ENCODE results near the gene ASB6. TPM values are rescaled to one million over a fixed set of nuclear protein-coding genes. Genes with fewer than 3 reads are reported as not detected.

ASB6 gene
- 6.1 and 9.2 TPM in 2 replicates for total RNA-seq

GRCh38 chr9:129641750-129642585, at the start of gene ASB6:
Gene ASB6 (minus strand): TSS chr9:129642151. CDS start chr9:129641999, 152 bp downstream.
- FAIRE-seq: no peak
- TF ChIP-seq CTCF (IDR thresholded peaks at IDR 0.05; ENCODE audit: insufficient read depth, low read length, severe bottlenecking): peak; percentile 95
- Histone ChIP-seq H3K4me3 (ENCODE audit: low read depth, low read length) (peak within 1 kb of the TSS; percentile 96), H3K36me3 (ENCODE audit: control insufficient read depth, insufficient read depth, low read length) (peaks cover 11% of the 10 kb centered on the region), H3K27me3 (ENCODE audit: control insufficient read depth, insufficient read depth, low read length) (no peaks in the 10 kb centered on the region)
- DNase-seq (ENCODE audit: low read depth): peak; percentile 77

- peaks cover 5% of the 10 kb centered on the region for H3K27me3 ChIP-seq (ENCODE audit: control insufficient read depth, insufficient read depth, low read length)
- H3K4me3 ChIP-seq (ENCODE audit: low read depth, low read length): no peak overlapping the region
- TF ChIP-seq CTCF (IDR thresholded peaks at IDR 0.05; ENCODE audit: insufficient read depth, low read length, severe bottlenecking): no peak
- DNase-seq (ENCODE audit: low read depth) (no peak), FAIRE-seq (no peak)
- H3K36me3 ChIP-seq (ENCODE audit: control insufficient read depth, insufficient read depth, low read length): no peaks in the 10 kb centered on the region
These were observed 46.5 kb upstream of the ASB6 start for GRCh38 chr9:129688285-129689043.

GRCh38 chr9:129687391-129687790, 45.4 kb upstream of the ASB6 start:
- FAIRE-seq (no peak), DNase-seq (ENCODE audit: low read depth) (peak; percentile 61)
- no peak for TF ChIP-seq CTCF (IDR thresholded peaks at IDR 0.05; ENCODE audit: insufficient read depth, low read length, severe bottlenecking)
- Histone ChIP-seq H3K36me3 (ENCODE audit: control insufficient read depth, insufficient read depth, low read length) (no peaks in the 10 kb centered on the region), H3K27me3 (ENCODE audit: control insufficient read depth, insufficient read depth, low read length) (peaks cover 5% of the 10 kb centered on the region), H3K4me3 (ENCODE audit: low read depth, low read length) (no peak overlapping the region)

GRCh38 chr9:129686736-129687135, 44.8 kb upstream of the ASB6 start:
- TF ChIP-seq CTCF (IDR thresholded peaks at IDR 0.05; ENCODE audit: insufficient read depth, low read length, severe bottlenecking): no peak
- H3K36me3 ChIP-seq (ENCODE audit: control insufficient read depth, insufficient read depth, low read length): no peaks in the 10 kb centered on the region
- no peak overlapping the region for H3K4me3 ChIP-seq (ENCODE audit: low read depth, low read length)
- no peak for FAIRE-seq
- no peak for DNase-seq (ENCODE audit: low read depth)
- peaks cover 5% of the 10 kb centered on the region for H3K27me3 ChIP-seq (ENCODE audit: control insufficient read depth, insufficient read depth, low read length)

GRCh38 chr9:129685933-129686259, 43.9 kb upstream of the ASB6 start:
- H3K27me3 ChIP-seq (ENCODE audit: control insufficient read depth, insufficient read depth, low read length): peaks cover 5% of the 10 kb centered on the region
- no peak overlapping the region for H3K4me3 ChIP-seq (ENCODE audit: low read depth, low read length)
- TF ChIP-seq CTCF (IDR thresholded peaks at IDR 0.05; ENCODE audit: insufficient read depth, low read length, severe bottlenecking): no peak
- DNase-seq (ENCODE audit: low read depth) (no peak), FAIRE-seq (no peak)
- no peaks in the 10 kb centered on the region for H3K36me3 ChIP-seq (ENCODE audit: control insufficient read depth, insufficient read depth, low read length)

All from bronchial epithelial cell (primary cell).